OCI-LY7 (cell line): ENCODE results near the gene GRAP2. TPM values are rescaled to one million over a fixed set of nuclear protein-coding genes. Genes with fewer than 3 reads are reported as not detected.

Experiments used
- BruUV-seq: library from RNA; stranded (reverse); fragments of 400-500 nt; replicated peaks from 2 replicates; lab custom pipeline; 2021; lab: Mats Ljungman, UMichigan
- CTCF ChIA-PET: fragments of 300-600 bp; sonication (Branson Sonifier 250); formaldehyde crosslinking; loops from one replicate; lab custom pipeline; 2022; ENCODE audit warnings: antibody characterized with exemption; ENCODE audit not compliant: unreplicated experiment; lab: Charles Lee
- POLR2A ChIA-PET: fragments of 300-600 bp; sonication (Branson Sonifier 250); formaldehyde crosslinking; loops from one replicate; lab custom pipeline; 2022; ENCODE audit warnings: antibody characterized with exemption; lab: Charles Lee
- DNase-seq: peaks from one replicate; pipeline ENCODE4 v3.0.0-alpha.2; 2015; ENCODE audit warnings: low spot score
- H2AFZ ChIP-seq: fragments of 200-600 bp; sonication (generic), shearing (Covaris generic); 2 replicates; pipeline ENCODE4 v1.6.1; 2014; ENCODE audit warnings: mild to moderate bottlenecking, antibody characterized with exemption, low read length, moderate library complexity
- H3K27ac ChIP-seq: fragments of 200-600 bp; sonication (generic); 2 replicates; pipeline ENCODE4 v1.5.1; 2014; ENCODE audit warnings: mixed run types, low read depth, mild to moderate bottlenecking, moderate library complexity, low read length, inconsistent platforms; ENCODE audit not compliant: poor library complexity, severe bottlenecking
- H3K36me3 ChIP-seq: fragments of 200-600 bp; sonication (generic); 2 replicates; pipeline ENCODE4 v1.6.1; 2014; ENCODE audit warnings: mild to moderate bottlenecking, antibody characterized with exemption, low read length, moderate library complexity, mixed read lengths; ENCODE audit not compliant: insufficient read depth
- H3K4me1 ChIP-seq: fragments of 200-600 bp; sonication (generic); 2 replicates; pipeline ENCODE4 v1.5.1; 2014; ENCODE audit warnings: mild to moderate bottlenecking, low read length; ENCODE audit not compliant: insufficient read depth, poor library complexity, severe bottlenecking
- H3K4me2 ChIP-seq: fragments of 200-600 bp; sonication (generic); 2 replicates; pipeline ENCODE4 v1.6.1; 2014; ENCODE audit warnings: mild to moderate bottlenecking, low read length
- H3K4me3 ChIP-seq: fragments of 200-600 bp; sonication (generic); 2 replicates; pipeline ENCODE4 v1.5.1; 2014; ENCODE audit warnings: mild to moderate bottlenecking, low read depth, low read length; ENCODE audit not compliant: poor library complexity, severe bottlenecking
- H3K79me2 ChIP-seq: fragments of 200-600 bp; sonication (generic); 2 replicates; pipeline ENCODE4 v1.6.1; 2016; ENCODE audit warnings: low read depth, mild to moderate bottlenecking, low read length, moderate library complexity, mixed read lengths; ENCODE audit not compliant: insufficient read depth
- H3K9me2 ChIP-seq: fragments of 200-600 bp; sonication (generic); 2 replicates; pipeline ENCODE4 v1.6.1; 2016; ENCODE audit warnings: mild to moderate bottlenecking, low read length, mixed read lengths; ENCODE audit not compliant: insufficient read depth
- H3K9me3 ChIP-seq: fragments of 200-600 bp; sonication (generic); 2 replicates; pipeline ENCODE4 v1.6.1; 2014; ENCODE audit warnings: mild to moderate bottlenecking, mixed run types, low read length, mixed read lengths
- H4K20me1 ChIP-seq: fragments of 200-600 bp; sonication (generic); 2 replicates; pipeline ENCODE4 v1.6.1; 2014; ENCODE audit warnings: mild to moderate bottlenecking, antibody characterized with exemption, low read length, moderate library complexity, mixed read lengths; ENCODE audit not compliant: insufficient read depth
- CTCF ChIP-seq: fragments of 200-600 bp; sonication (generic); conservative IDR thresholded peaks from 2 replicates; pipeline ENCODE4 v1.5.1; 2014; ENCODE audit warnings: mild to moderate bottlenecking, antibody characterized with exemption, low read length, moderate library complexity, mixed read lengths
- EZH2phosphoT487 ChIP-seq: fragments of 200-600 bp; sonication (generic); IDR thresholded peaks from 2 replicates; pipeline ENCODE4 v1.6.1; 2018; ENCODE audit warnings: low read depth, borderline replicate concordance, mild to moderate bottlenecking, mixed run types, antibody characterized with exemption, low read length, moderate library complexity, mixed read lengths
- intact Hi-C: fragments of 100-400 bp; cut with micrococcal nuclease; formaldehyde crosslinking; loops from one replicate; pipeline ENCODE4 v1.10.0; 2022; ENCODE audit not compliant: unreplicated experiment
- total RNA-seq, 2 experiments: library from RNA; depleted of rRNA in 1 of 2; stranded (reverse); fragments of >200 nt in 1 of 2; shearing (Covaris generic) in 1 of 2; gene quantifications; 2 replicates each; pipeline ENCODE4 v1.2.3, GENCODE V29; 2014 to 2022

GRAP2 gene
- total RNA-seq, 2 experiments from 2014 or later: not detected

- Histone ChIP-seq H3K9me2 (no peaks in the 10 kb centered on the region), H3K4me1 (no peaks in the 10 kb centered on the region), H2AFZ (no peak overlapping the region), H4K20me1 (no peaks in the 10 kb centered on the region), H3K4me3 (no peak overlapping the region), H3K9me3 (no peaks in the 10 kb centered on the region), H3K27ac (no peak overlapping the region), H3K4me2 (no peak overlapping the region), H3K79me2 (no peaks in the 10 kb centered on the region), H3K36me3 (no peaks in the 10 kb centered on the region)
- TF ChIP-seq CTCF: no peak
- TF ChIP-seq EZH2phosphoT487: no peak
- intact Hi-C loops: no loop called here
- DNase-seq: no peak
- POLR2A ChIA-PET: no interaction called here
- CTCF ChIA-PET: no interaction called here
- no TSS peak for BruUV-seq
Observed at GRCh38 chr22:40015358-40015976, 114.6 kb downstream of the GRAP2 start.

- no peak overlapping the region for H3K4me3 ChIP-seq
- H3K4me1 ChIP-seq: no peaks in the 10 kb centered on the region
- intact Hi-C loops: no loop called here
- H3K4me2 ChIP-seq: no peak overlapping the region
- no peak overlapping the region for H2AFZ ChIP-seq
- H3K9me2 ChIP-seq: no peaks in the 10 kb centered on the region
- no peaks in the 10 kb centered on the region for H3K9me3 ChIP-seq
- no peak overlapping the region for H3K27ac ChIP-seq
- no peak for DNase-seq
- H3K79me2 ChIP-seq: no peaks in the 10 kb centered on the region
- POLR2A ChIA-PET: no interaction called here
- CTCF ChIA-PET: interaction anchor here (0.5 kb wide), 1 partner anchor 21 kb away, joined by 3 read pairs; no protein-coding TSS in a partner anchor
- TF ChIP-seq CTCF (no peak), EZH2phosphoT487 (no peak)
- BruUV-seq: no TSS peak
- H3K36me3 ChIP-seq: no peaks in the 10 kb centered on the region
- H4K20me1 ChIP-seq: no peaks in the 10 kb centered on the region
Observed at GRCh38 chr22:40018051-40018450, 117.2 kb downstream of the GRAP2 start.

DNA sequence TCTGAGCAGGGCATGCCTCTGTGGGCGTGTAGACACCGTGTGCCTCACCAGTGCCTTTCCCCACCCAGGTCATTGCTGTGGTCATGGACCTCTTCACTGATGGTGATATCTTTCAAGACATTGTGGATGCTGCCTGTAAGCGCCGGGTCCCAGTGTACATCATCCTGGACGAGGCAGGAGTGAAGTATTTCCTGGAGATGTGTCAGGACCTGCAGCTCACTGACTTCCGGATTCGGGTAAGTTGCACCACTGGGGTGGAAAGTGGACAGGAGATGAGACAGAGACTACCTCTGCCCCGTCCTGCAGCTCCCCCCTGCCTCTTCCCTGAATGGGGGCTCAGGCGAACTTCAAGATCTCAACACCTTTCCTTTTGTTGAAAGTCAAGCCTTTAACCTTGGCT is 118.2 kb downstream of the GRAP2 start:
- no peak for TF ChIP-seq CTCF
- DNase-seq: no peak
- no peaks in the 10 kb centered on the region for H4K20me1 ChIP-seq
- intact Hi-C loops: no loop called here
- H3K27ac ChIP-seq: no peak overlapping the region
- no peak overlapping the region for H2AFZ ChIP-seq
- BruUV-seq: no TSS peak
- H3K4me2 ChIP-seq: no peak overlapping the region
- H3K4me1 ChIP-seq: no peaks in the 10 kb centered on the region
- ChIA-PET POLR2A (interaction anchor here (0.7 to 0.8 kb wide), 2 partner anchors 25 to 232 kb away, joined by 3 read pairs; no protein-coding TSS in a partner anchor), CTCF (no interaction called here)
- no peaks in the 10 kb centered on the region for H3K36me3 ChIP-seq
- no peaks in the 10 kb centered on the region for H3K9me3 ChIP-seq
- H3K79me2 ChIP-seq: no peaks in the 10 kb centered on the region
- H3K4me3 ChIP-seq: no peak overlapping the region
- no peaks in the 10 kb centered on the region for H3K9me2 ChIP-seq
